ENCODE results near the gene CTDSPL.
"Not testable (repeated sequence)": the region's sequence is repeated elsewhere in the genome, so short reads cannot be mapped to it uniquely, and the experiment has no call there.

CTDSPL gene

DNA sequence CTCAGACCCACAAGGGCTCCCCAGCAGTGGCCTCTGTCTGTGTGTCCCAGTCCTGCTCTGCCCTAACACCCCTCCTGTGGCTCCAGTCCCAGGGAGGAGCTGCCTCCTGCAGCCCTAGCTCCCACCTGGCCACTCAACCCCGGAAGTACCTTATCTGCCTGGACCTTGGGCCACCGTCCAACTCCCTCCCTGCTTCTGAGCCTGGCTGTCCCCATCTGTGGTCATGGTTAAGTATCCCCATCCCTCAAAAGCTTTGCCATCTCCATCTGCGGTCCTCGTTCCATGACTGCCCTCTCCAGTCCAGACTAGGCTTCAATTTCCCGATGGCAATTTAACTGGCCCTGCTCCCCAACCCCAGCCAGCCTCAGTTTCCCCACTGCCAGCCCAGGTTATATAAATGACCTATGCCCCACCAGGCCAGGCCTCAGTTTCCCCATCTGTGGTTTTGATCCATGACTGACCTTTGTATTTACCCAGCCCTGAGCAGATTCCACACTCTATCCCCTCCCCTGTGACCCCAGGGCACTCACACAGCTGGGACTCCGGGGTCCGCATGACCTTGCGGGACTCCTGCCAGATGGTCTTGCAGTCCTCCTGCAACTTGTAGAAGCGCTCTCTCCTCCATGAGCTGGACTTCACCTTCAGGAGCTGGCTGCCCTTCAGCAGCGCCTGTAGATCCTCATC is 158.1 kb downstream of the CTDSPL start:
- DNase-seq (ENCODE audit: low spot score), result no peak

- DNase-seq (ENCODE audit: low spot score), result no peak
Measured at GRCh38 chr3:38020342-38020726, 158.7 kb downstream of the CTDSPL start.

- DNase-seq (ENCODE audit: low spot score), result no peak
Measured at GRCh38 chr3:38021196-38021595, 159.5 kb downstream of the CTDSPL start.

DNA sequence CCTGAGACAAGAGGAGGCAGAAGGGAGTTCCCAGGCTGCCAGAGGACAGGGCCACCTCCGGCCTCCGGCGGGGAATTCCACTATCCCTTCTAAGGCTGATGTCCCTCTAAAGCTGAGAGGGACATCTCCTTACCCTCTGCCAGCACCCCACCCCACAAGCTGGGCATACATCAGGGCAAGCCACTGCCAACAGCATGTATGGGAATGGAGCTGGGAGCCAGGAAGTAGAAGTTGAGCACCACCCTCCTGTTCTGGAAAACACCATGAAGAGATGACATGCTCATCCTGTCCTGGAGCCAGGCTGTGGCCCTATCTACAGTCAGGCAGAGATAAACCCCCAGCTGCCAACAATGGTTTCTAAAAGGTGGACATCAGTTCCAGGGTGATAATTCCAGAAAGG is 160.6 kb downstream of the CTDSPL start:
- no peak for DNase-seq (ENCODE audit: low spot score)

- DNase-seq (ENCODE audit: low spot score), result no peak
Measured at GRCh38 chr3:38022896-38023709, 161.4 kb downstream of the CTDSPL start.

DNA sequence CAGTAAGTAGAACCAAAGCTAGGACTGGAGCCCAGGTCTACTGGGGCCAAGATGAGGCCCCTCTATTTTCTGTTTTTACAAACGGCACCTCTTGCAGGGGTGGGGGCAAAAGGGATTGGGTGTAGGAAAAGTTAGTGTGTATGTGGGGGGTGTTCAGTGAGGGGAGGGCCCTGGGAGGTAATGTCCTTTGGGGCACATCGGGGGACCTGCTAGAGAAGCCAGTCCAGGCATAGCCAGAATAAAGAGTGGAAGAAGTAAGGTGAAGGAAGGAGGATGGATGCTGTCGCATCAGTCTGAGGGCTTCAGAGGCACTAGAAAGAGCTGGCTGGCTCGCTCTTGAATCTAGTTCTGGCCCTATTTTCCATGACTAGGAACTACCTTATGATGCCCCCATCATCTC is 165.2 kb downstream of the CTDSPL start:
- no peak for DNase-seq (ENCODE audit: low spot score)

DNA sequence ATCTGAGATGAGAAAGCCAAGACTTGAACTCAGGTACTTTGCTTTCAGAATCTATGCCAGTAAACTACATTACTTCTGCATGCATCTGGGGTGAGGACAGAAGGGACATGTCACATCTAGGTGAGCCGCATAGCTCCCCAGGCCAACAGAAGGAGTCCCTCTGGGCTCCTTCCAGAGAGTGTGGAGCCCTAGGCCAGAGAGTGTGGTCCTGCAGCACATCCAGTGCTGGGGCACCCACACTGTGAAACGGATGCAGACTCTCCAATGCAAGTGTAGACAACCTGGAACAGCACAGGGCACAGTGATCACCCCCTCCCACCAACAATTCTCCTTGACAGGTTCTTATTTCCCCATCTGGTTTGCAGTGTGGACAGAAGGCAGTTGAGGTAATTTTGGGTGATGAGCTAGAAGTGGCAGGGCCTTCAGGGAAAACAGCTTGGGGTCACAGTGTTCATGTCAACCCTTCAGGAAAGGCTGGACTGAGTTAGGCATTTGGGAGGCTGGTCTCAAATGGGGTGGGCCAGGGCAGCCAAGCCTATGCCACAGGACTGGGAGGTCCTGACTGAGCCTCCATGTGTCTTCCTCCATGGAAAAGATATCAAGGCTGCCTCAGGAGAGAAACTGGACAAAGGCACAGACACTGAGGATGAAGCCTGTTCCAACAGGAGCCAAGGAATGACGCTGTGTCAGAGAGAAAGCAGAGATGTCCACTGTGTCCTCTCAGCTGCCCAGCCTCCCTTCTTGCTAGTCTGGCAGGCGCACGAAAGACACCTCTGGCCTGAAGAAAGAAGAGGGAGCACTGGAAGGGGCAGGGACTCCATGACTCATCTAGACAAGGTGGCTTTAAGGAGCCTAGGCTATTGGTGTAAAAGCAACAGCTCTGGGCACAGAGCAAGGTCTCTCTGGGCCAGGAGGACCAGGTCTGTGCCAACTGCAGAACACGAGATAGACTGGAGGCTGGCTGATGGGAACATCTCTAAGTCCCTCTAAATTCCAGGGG is 166.1 kb downstream of the CTDSPL start:
- DNase-seq (ENCODE audit: low spot score), result no peak

DNA sequence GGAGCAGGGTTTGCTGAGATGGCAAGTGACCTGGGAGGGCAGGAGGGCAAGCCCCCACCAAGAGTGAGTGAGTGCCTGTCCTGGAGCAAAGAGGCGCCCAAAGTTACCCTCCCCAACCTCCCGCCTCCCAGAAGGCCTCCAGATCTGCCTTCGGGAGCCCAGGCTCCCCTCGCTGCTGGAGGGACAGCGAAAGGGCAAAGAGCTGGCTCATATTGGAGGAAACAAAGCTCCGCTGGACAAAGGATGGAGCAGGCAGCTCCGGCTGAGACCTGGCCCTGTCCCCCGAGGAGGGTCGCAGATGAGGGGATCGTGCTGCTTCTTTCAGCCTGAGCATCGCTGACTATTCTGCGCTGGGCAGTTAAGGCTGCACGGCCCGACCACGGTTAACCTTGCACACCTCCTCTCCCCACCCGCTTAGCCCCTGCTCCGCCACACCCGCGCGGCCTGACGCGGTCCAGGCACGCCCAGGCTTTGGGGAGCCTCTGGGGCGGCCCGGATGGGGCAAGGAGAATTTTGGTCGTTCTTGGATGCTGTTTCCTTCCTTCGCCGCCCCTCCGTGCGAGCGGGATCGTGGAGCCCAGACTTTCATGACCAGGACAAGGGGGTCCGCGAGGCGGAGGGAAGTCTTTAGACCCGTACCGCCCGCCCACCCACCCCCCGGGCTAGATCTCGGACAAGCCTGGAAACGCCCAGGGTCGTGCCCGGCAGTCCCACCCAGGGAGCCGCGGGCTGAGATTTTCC is 167.1 kb downstream of the CTDSPL start:
- DNase-seq (ENCODE audit: low spot score), result no peak

DNA sequence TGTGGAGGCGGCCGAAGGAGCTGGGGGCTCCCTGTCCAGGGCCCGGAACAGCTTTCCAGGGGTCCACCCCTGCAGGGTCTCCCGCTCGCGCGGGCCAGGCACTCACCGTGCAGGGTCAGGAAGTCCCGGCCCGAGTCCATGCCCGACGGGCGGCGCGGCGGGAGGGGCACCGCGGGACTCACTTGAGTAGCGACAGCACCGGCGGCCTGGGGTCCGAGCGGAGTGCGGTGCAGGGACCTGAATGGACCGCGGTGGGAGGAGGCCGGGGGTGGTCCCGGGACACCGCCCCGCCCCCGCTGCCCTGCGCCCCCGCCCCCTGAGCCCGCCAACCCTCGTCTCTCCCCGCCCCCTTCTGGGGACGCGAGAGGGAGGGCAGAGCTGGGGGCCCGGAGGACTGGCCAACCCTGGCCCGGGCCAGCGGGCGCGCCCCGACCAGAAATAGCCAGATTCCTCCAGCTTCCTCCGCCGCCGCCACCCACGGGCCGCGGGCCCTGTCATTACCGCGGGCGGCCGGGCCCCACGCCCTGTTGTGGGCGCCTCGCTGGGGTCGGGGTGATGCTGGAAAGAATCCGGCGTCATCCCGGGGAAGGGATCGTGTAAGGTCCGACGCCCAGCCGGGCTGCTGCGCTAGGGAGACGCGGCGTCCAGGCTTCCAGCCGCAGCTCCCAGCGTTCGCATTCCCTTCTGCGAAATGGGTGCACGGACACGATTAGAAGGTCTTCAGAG is 167.9 kb downstream of the CTDSPL start, which contains the start of gene PLCD1:
PLCD1 (minus strand) TSS at position 243 of the 726 bp plus-strand sequence; CDS start at position 140, 103 bp downstream.
- no peak for DNase-seq (ENCODE audit: low spot score)

DNA sequence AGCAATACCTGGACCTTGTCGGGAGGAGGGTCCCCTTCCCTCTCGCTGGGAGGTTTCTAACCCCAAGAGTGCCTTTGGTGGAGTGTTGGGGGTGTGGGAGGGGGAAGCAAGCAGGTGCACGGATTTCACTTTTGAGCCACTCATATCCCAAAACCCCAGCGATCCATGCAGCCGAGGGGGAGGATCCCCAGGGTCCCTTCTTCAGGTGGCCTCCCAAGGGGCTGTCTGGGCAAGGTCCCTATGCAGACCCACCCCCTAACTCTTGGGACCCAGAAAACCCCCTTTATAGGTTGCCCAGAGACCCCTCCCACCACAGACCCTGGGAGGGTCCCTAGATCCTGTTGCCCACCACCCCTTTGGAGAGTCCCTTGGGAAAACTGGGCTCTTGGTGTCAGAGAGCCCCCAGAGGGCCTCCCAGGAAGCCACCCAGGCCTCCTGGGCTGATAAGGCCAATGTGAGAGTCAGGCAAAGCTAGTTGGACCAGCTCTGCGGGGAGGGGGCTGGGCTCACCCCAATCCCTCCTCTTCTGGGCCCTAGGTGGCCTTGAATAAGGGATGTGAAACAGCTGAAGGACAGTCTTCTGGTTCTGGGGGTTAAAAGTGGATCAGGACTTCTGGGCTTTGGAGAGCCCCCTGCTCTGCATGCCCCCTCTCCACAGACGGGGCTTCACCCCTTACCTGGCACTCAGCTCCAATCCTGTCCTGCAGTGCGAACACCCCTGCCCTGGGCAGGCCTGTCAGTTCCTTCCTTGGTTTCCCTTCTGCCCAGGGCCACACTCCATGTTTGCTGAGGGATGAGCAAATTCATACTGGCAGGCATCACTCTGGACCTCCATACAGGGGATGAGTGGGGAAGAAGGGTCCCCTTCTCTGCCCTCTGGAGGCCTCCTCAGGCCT is 168.7 kb downstream of the CTDSPL start:
- DNase-seq (ENCODE audit: low spot score), result no peak

DNA sequence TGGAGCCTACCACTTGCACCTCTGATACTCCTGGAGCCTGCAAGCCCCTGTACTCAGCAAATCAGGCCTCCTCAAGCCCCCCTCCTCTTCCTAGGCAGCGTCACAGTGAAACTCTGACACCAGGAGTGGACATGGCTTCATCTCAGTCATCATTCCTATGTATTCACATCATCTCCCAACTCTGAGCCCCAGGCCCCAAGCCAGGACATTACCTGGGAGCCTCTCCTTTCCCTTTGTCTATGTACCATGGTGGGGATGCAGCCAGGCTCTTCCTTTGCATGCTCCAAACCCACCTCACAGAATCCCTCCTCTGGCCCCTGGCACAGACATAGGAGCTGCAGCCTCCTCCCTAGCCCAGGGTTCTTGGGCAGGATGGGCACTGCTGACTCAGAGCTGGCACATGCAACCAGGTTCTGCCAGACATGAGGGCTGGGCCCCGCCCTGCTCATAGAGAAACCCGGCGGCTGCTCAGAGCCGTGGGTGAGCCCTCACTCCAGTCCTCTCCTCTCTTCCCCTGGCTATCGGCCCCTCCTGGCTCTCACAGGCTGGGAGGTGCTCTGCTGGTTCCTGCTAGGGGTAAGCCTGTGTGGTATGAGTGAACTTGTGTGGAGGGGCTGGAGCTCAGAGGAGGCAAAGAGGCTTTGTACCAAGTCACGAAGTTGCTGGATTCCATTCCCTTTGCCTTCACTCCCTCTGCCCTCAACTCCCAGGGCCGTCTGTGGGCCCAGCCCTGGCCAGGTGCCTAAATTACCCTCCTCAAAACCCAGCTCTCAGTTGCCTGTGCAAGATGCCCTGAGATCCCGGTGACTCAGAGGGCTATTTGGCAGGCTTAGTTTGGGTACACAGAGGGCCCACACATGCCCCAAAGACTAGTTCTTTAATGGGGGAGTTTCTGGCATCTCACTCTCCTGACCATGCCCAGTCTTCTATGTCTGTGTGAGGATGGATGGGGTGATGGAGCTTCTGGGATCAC is 169.6 kb downstream of the CTDSPL start:
- peak; percentile 60 for DNase-seq (ENCODE audit: low spot score)

GRCh38 chr3:38032328-38032865 is 170.7 kb downstream of the CTDSPL start:
- DNase-seq (ENCODE audit: low spot score), result no peak

DNA sequence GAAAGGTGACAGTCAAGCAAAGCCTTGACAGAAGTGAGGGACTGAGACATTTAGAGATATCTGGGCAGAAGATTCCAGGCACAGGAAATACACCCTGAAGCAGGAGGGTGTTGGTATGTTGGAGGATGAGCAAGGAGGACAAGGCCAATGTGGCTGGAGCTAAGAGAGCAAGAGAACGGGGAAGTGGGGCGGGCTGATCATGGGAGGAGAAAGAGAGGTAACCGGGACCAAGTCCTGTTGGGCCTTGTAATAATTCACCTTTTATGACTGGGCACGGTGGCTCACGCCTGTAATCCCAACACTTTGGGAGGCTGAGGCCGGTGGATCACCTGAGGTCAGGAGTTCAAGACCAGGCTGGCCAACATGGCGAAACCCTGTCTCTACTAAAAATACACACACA is 171.9 kb downstream of the CTDSPL start:
- DNase-seq (ENCODE audit: low spot score), result not testable (repeated sequence)
